Endothelial cell of umbilical vein (primary cell): Measurements from ENCODE around the gene BICD2. TPM values are rescaled to one million over a fixed set of nuclear protein-coding genes. Genes with fewer than 3 reads are reported as not detected.

Experiments
- BruUV-seq: library from RNA; stranded (reverse); fragments of 400-500 nt; replicated peaks from 2 replicates; lab custom pipeline; 2021; lab: Mats Ljungman, UMichigan
- CTCF ChIA-PET: fragments of 300-600, 350-600 bp; sonication (Branson Sonifier 250); formaldehyde crosslinking; loops from one replicate; lab custom pipeline; 2021; ENCODE audit warnings: antibody characterized with exemption, inconsistent platforms; lab: Charles Lee
- POLR2A ChIA-PET: fragments of 300-600, 350-600 bp; sonication (Branson Sonifier 250); formaldehyde crosslinking; loops from one replicate; lab custom pipeline; 2021; ENCODE audit warnings: antibody characterized with exemption, inconsistent platforms; lab: Charles Lee
- DNase-seq: peaks from one replicate; pipeline ENCODE4 v3.0.0-alpha.2; 2011; ENCODE audit warnings: low read depth, low spot score
- FAIRE-seq: peaks from 2 replicates; lab custom pipeline; 2011; peaks lifted over from hg19 to GRCh38; lab: Jason Lieb, UNC
- H2AFZ ChIP-seq: 2 replicates; pipeline ENCODE4 v1.6.0; 2012; ENCODE audit warnings: low read depth, low read length, control low read depth, inconsistent platforms
- H3K27ac ChIP-seq: 2 replicates; pipeline ENCODE4 v1.5.1; 2011; ENCODE audit warnings: low read depth, mild to moderate bottlenecking, control low read depth, low read length, moderate library complexity; ENCODE audit not compliant: insufficient read depth
- H3K27me3 ChIP-seq, 2 experiments: 2 replicates each; pipeline versions ENCODE4 v1.6.0 to v1.6.1; 2011; ENCODE audit warnings: low read length in 2 of 2, mixed read lengths in 1 of 2; ENCODE audit not compliant: control insufficient read depth in 2 of 2, insufficient read depth in 2 of 2
- H3K36me3 ChIP-seq, 2 experiments: 2 replicates in 1 of 2; 3 replicates in 1 of 2; pipeline ENCODE4 v1.5.1; 2011; ENCODE audit warnings: low read length in 2 of 2, mild to moderate bottlenecking in 1 of 2, moderate library complexity in 1 of 2; ENCODE audit not compliant: control insufficient read depth in 2 of 2, insufficient read depth in 2 of 2; ENCODE audit errors: extremely low read depth in 1 of 2
- H3K4me1 ChIP-seq: 3 replicates; pipeline ENCODE4 v1.5.1; 2011; ENCODE audit warnings: mild to moderate bottlenecking, low read length; ENCODE audit not compliant: control insufficient read depth, insufficient read depth; ENCODE audit errors: extremely low read depth
- H3K4me2 ChIP-seq: 2 replicates; pipeline ENCODE4 v1.6.1; 2011; ENCODE audit warnings: low read length, control low read depth, mixed read lengths; ENCODE audit not compliant: insufficient read depth
- H3K4me3 ChIP-seq, 3 experiments: fragments of 200-600 bp in 1 of 3; sonication (generic), shearing (Covaris generic) in 1 of 3; replicated peaks in 1 of 3; 2 replicates each; pipeline ENCODE4 v1.5.1; 2011 to 2016; ENCODE audit warnings: control low read depth in 3 of 3, low read length in 3 of 3, mild to moderate bottlenecking in 2 of 3, inconsistent platforms in 1 of 3, low read depth in 1 of 3, moderate library complexity in 1 of 3; ENCODE audit not compliant: insufficient read depth in 1 of 3
- H3K79me2 ChIP-seq: 2 replicates; pipeline ENCODE4 v1.6.0; 2012; ENCODE audit warnings: low read length, inconsistent platforms; ENCODE audit not compliant: control insufficient read depth, insufficient read depth
- H3K9ac ChIP-seq: replicated peaks from 2 replicates; pipeline ENCODE3; 2011; ENCODE audit warnings: low read length, control low read depth; ENCODE audit not compliant: insufficient read depth; ENCODE audit errors: extremely low read depth
- H3K9me1 ChIP-seq: replicated peaks from 3 replicates; pipeline ENCODE4 v1.6.0; 2011; ENCODE audit warnings: mild to moderate bottlenecking, low read length; ENCODE audit not compliant: control insufficient read depth, insufficient read depth; ENCODE audit errors: extremely low read depth
- H3K9me3 ChIP-seq: replicated peaks from 2 replicates; pipeline ENCODE4 v1.5.1; 2012; ENCODE audit warnings: low read length, inconsistent platforms; ENCODE audit not compliant: control insufficient read depth, insufficient read depth
- H4K20me1 ChIP-seq: replicated peaks from 2 replicates; pipeline ENCODE3; 2011; ENCODE audit warnings: mild to moderate bottlenecking, low read length; ENCODE audit not compliant: control insufficient read depth, insufficient read depth; ENCODE audit errors: extremely low read depth
- CTCF ChIP-seq, 2 donors: IDR thresholded peaks; 1 replicate in 1 of 2; 2 replicates in 1 of 2; pipeline ENCODE4 v1.5.1; 2011; ENCODE audit warnings: low read length in 2 of 2, mild to moderate bottlenecking in 2 of 2, moderate library complexity in 2 of 2, control low read depth in 1 of 2, inconsistent platforms in 1 of 2, low read depth in 1 of 2; ENCODE audit not compliant: insufficient read depth in 1 of 2; ENCODE audit errors: extremely low read depth in 1 of 2
- EZH2 ChIP-seq: IDR thresholded peaks from 2 replicates; pipeline ENCODE4 v1.6.1; 2012; ENCODE audit warnings: borderline replicate concordance, low read depth, mild to moderate bottlenecking, moderate library complexity, low read length, inconsistent platforms; ENCODE audit not compliant: severe bottlenecking
- JUN ChIP-seq: IDR thresholded peaks from 2 replicates; pipeline ENCODE4 v1.6.1; 2011; ENCODE audit warnings: borderline replicate concordance, low read depth; ENCODE audit not compliant: insufficient read length, insufficient read depth
- MAX ChIP-seq: IDR thresholded peaks from 2 replicates; pipeline ENCODE4 v1.6.1; 2011; ENCODE audit not compliant: insufficient read depth, insufficient read length
- MYC ChIP-seq: IDR thresholded peaks from one replicate; pipeline ENCODE4 v1.6.1; 2011; ENCODE audit warnings: mild to moderate bottlenecking, low read depth, low read length
- POLR2A ChIP-seq: IDR thresholded peaks from 2 replicates; pipeline ENCODE4 v1.6.1; 2012; ENCODE audit warnings: low read depth, mild to moderate bottlenecking, control low read depth, low read length
- dilution Hi-C: fragments of 300-500 bp; cut with MboI; formaldehyde crosslinking; loops from one replicate; pipeline ENCODE4 v1.15.0; 2019; ENCODE audit warnings: low sequenced_read_pairs; ENCODE audit not compliant: extremely low pct_ligation_motif_present
- intact Hi-C: fragments of 100-400 bp; cut with micrococcal nuclease; formaldehyde crosslinking; loops from one replicate; pipeline ENCODE4 v1.10.0; 2022
- polyA plus RNA-seq, 4 experiments: library from polyadenylated mRNA; depleted of rRNA in 3 of 4; stranded (reverse) in 3 of 4; unstranded in 1 of 4; fragments of >200 nt; gene quantifications; 2 replicates each; pipeline versions ENCODE4 v1.2.1 to v1.2.3, GENCODE V29; 2011 to 2012; ENCODE audit warnings: missing spikeins in 1 of 4
- total RNA-seq: library from RNA; stranded (reverse); gene quantifications from 2 replicates; pipeline ENCODE4 v1.2.3, GENCODE V29; 2021

The BICD2 gene
- total and polyA plus RNA-seq, 2 donors (not counting 3 experiments of a cell fraction or from before 2014, with no cell fraction given): 14.3 to 39.3 TPM

DNA sequence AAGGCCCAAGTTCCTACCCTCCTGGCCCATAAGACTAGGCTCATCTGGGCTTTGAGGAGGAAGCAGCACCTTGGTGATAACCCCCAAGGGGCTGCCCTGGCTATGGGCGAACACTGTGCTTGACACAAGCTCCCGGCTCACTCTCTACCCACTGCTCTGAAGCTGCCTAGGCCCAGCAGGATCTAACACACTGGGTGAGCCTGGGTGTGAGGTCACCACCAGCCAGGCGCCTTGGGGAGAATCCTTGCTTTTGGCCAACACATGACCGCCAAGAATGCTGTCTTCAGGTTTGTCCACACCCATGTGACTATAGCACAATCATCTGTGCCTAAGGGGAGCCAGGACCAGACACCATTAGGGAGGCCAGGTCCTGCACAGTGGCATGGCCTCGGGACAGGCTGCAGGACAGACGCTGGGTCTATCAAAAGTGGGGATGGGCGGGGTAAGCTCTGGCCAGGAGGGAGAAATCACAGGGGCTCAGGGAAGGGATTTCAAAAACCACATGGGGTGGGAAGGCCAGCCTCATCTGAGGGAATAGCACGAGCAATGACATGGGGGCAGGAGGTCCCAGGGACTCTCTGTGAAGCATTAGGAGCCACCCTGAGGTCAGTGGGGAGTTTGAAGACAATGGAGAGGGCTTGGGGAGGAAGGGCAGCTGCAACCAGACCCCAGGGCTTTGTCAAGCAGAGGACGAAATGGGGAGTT, 29.6 kb downstream of the BICD2 start:
- Histone ChIP-seq H3K4me1 (peaks cover 19% of the 10 kb centered on the region), H2AFZ (no peak overlapping the region), H3K27me3 (no peaks in the 10 kb centered on the region), H3K27ac (no peak overlapping the region), H3K79me2 (peaks cover 85% of the 10 kb centered on the region), H3K9ac (no peak overlapping the region), H3K4me3 (no peak overlapping the region), H4K20me1 (no peaks in the 10 kb centered on the region), H3K36me3 (no peaks in the 10 kb centered on the region), H3K9me1 (no peaks in the 10 kb centered on the region), H3K9me3 (no peaks in the 10 kb centered on the region), H3K4me2 (no peak overlapping the region)
- CTCF ChIA-PET: interaction anchor here (1.0 to 1.2 kb wide), 2 partner anchors 18 to 56 kb away, joined by 3 to 5 read pairs; no protein-coding TSS in a partner anchor
- TF ChIP-seq MAX (no peak), POLR2A (no peak), JUN (no peak), MYC (no peak)
- BruUV-seq: no TSS peak
- DNase-seq: no peak
- intact Hi-C loops: loop anchor here (1.0 kb wide), 1 partner anchor 8 kb away; no protein-coding TSS in a partner anchor
- dilution Hi-C loops: no loop called here
- POLR2A ChIA-PET: no interaction called here
- no peak for FAIRE-seq

GRCh38 chr9:92730897-92731296, 33.7 kb downstream of the BICD2 start:
- CTCF ChIA-PET: no interaction called here
- dilution Hi-C loops (no loop called here), intact Hi-C loops (no loop called here)
- Histone ChIP-seq H3K36me3 (peaks cover 0 to 8% of the 10 kb centered on the region in 2 experiments), H4K20me1 (no peaks in the 10 kb centered on the region), H3K79me2 (peaks cover 66% of the 10 kb centered on the region), H3K9ac (no peak overlapping the region), H2AFZ (no peak overlapping the region), H3K4me2 (no peak overlapping the region), H3K27ac (no peak overlapping the region), H3K9me1 (no peaks in the 10 kb centered on the region), H3K27me3 (no peaks in the 10 kb centered on the region), H3K4me3 (no peak overlapping the region), H3K4me1 (peaks cover 15% of the 10 kb centered on the region), H3K9me3 (no peaks in the 10 kb centered on the region)
- no peak for TF ChIP-seq POLR2A
- TF ChIP-seq CTCF (IDR thresholded peaks at IDR 0.05; ENCODE audit: extremely low read depth in 1 of 2, insufficient read depth in 1 of 2, low read depth in 1 of 2, low read length in 2 of 2): no peak
- TF ChIP-seq EZH2: no peak
- BruUV-seq: no TSS peak
- DNase-seq (no peak), FAIRE-seq (no peak)
- POLR2A ChIA-PET: no interaction called here
